PC-9 (cell line): ENCODE results near the gene PEX11G.

Experiments
- CTCF ChIP-seq: fragments of 200-600 bp; sonication (generic); conservative IDR thresholded peaks from 2 replicates; pipeline ENCODE4 v1.6.1; 2017; ENCODE audit warnings: mixed run types, antibody characterized with exemption, mild to moderate bottlenecking, moderate library complexity
- EZH2 ChIP-seq: fragments of 200-600 bp; sonication (generic); IDR thresholded peaks from 2 replicates; pipeline ENCODE4 v1.8.0; 2017; ENCODE audit warnings: antibody characterized with exemption, low read depth

GRCh38 chr19:7527516-7528191 is 38.8 kb upstream of the PEX11G start:
- no peak for TF ChIP-seq EZH2
- TF ChIP-seq CTCF, result no peak
